Ectodermal cell (in vitro differentiated cells): ENCODE results near the gene TMCO2.

Experiments
- H3K27ac ChIP-seq: 2 replicates; pipeline ENCODE4 v1.7.0; 2013; ENCODE audit warnings: mild to moderate bottlenecking, low read depth, low read length; ENCODE audit not compliant: insufficient read depth, poor library complexity, severe bottlenecking
- H3K27me3 ChIP-seq: 2 replicates; pipeline ENCODE4 v1.7.0; 2013; ENCODE audit warnings: mild to moderate bottlenecking, low read length; ENCODE audit not compliant: insufficient read depth, control insufficient read depth, poor library complexity, severe bottlenecking
- H3K36me3 ChIP-seq: one replicate; pipeline ENCODE4 v1.7.0; 2013; ENCODE audit warnings: low read length; ENCODE audit not compliant: control insufficient read depth, insufficient read depth
- H3K4me1 ChIP-seq: one replicate; pipeline ENCODE4 v1.7.0; 2013; ENCODE audit warnings: low read length; ENCODE audit not compliant: control insufficient read depth, insufficient read depth
- H3K4me3 ChIP-seq: 2 replicates; pipeline ENCODE4 v1.7.0; 2013; ENCODE audit warnings: low read depth, low read length, control low read depth; ENCODE audit not compliant: insufficient read depth
- H3K9me3 ChIP-seq: 2 replicates; pipeline ENCODE4 v1.7.0; 2013; ENCODE audit warnings: mild to moderate bottlenecking, low read length, moderate library complexity; ENCODE audit not compliant: control insufficient read depth
- WGBS, 2 experiments: methylation state at CpG; one replicate each; pipeline ENCODE4 v1.1.7; 2013; ENCODE audit warnings: missing lambda C conversion rate in 2 of 2; 5-methylcytosine and 5-hydroxymethylcytosine counted together

TMCO2 gene

DNA sequence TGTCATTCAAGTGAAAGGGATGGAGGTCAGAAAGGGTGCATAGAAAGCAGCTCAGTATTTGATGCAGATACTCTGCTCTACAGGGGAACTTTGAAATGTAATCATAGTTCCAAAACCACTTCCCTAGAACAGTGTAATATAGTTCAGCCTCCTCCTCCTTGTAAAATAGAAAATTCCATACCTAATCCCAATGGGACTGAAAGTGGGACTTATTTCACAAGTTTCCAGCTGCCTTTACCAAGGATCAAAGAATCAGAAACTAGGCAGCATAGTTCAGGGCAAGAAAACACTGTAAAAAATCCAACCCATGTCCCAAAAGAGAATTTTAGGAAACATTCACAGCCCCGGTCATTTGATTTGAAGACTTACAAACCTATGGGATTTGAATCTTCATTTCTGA lies 8.1 kb upstream of the TMCO2 start:
- Histone ChIP-seq H3K4me1 (no peaks in the 10 kb centered on the region), H3K36me3 (peaks cover 23% of the 10 kb centered on the region), H3K27me3 (no peaks in the 10 kb centered on the region), H3K9me3 (no peaks in the 10 kb centered on the region), H3K4me3 (no peak overlapping the region), H3K27ac (no peak overlapping the region)
- 100% methylated on average over 1 of the region's 1 CpG for WGBS, 2 experiments

DNA sequence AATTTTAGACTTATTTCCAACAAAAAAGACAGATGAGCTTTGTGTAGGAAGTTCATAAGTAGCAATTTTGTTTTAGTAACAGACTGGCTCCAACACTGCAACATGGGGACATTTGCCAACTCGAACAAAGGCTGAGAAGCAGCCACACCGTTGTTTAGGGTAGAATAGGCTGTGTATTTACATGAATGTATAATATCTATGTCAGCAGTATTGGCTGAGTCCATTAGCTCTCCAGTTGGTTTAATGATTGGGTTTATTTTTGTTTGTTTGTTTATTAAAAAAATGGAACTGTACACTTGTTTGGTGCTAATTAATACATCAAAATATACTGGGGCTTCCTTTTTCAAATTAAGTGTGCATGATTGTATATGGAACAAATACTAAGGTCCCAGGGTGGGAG lies 7.3 kb upstream of the TMCO2 start:
- H3K27me3 ChIP-seq, result no peaks in the 10 kb centered on the region
- WGBS, 2 experiments, result 96 to 97% methylated on average over 2 of the region's 2 CpGs
- no peak overlapping the region for H3K4me3 ChIP-seq
- H3K4me1 ChIP-seq, result no peaks in the 10 kb centered on the region
- H3K36me3 ChIP-seq, result peaks cover 23% of the 10 kb centered on the region
- H3K9me3 ChIP-seq, result no peaks in the 10 kb centered on the region
- H3K27ac ChIP-seq, result no peak overlapping the region

DNA sequence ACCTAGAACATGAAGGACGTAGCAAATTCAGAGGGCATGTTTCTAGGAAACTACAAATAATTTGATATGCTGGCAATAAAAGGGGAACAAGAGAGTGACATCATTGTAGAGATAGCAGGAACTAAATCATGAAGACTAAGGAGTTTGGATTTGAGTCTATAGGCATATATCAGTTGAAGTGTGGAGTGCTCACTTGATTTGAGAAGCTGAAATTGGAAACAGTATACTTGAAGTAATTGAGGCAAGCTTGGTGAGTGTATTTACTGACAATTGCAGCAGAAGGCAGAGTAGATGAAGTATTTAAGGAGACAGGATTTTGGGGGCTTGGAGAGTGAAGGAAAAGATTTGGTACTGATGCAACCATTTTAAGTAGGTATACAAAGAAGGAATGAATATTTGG lies 6.4 kb upstream of the TMCO2 start:
- 96 to 98% methylated on average over 1 of the region's 1 CpG for WGBS, 2 experiments
- no peaks in the 10 kb centered on the region for H3K27me3 ChIP-seq
- no peaks in the 10 kb centered on the region for H3K9me3 ChIP-seq
- H3K4me3 ChIP-seq, result no peak overlapping the region
- no peak overlapping the region for H3K27ac ChIP-seq
- no peaks in the 10 kb centered on the region for H3K4me1 ChIP-seq
- H3K36me3 ChIP-seq, result peaks cover 18% of the 10 kb centered on the region

DNA sequence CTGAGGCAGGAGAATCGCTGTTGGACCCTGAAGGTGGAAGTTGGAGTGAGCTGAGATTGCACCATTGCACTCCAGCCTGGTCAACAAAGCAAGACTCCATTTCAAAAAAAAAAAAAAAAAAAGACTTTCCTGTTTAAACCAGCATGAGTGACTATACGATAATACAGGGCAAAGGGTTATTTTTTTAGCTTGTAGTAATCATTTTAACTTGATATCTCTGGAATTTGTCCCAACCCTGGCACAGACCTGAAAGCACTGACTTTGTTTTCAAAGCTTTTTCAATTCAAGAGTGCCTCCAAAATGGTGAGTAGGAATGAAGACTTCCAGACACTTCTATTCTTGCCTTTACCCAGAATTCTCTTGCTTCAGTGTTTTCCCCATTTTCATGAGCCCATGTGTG lies 4.4 kb upstream of the TMCO2 start:
- Histone ChIP-seq H3K9me3 (no peaks in the 10 kb centered on the region), H3K36me3 (peaks cover under 1% of the 10 kb centered on the region), H3K27me3 (no peaks in the 10 kb centered on the region), H3K4me3 (no peak overlapping the region), H3K27ac (no peak overlapping the region), H3K4me1 (no peaks in the 10 kb centered on the region)
- WGBS, 2 experiments, result 95 to 96% methylated on average over 2 of the region's 2 CpGs

DNA sequence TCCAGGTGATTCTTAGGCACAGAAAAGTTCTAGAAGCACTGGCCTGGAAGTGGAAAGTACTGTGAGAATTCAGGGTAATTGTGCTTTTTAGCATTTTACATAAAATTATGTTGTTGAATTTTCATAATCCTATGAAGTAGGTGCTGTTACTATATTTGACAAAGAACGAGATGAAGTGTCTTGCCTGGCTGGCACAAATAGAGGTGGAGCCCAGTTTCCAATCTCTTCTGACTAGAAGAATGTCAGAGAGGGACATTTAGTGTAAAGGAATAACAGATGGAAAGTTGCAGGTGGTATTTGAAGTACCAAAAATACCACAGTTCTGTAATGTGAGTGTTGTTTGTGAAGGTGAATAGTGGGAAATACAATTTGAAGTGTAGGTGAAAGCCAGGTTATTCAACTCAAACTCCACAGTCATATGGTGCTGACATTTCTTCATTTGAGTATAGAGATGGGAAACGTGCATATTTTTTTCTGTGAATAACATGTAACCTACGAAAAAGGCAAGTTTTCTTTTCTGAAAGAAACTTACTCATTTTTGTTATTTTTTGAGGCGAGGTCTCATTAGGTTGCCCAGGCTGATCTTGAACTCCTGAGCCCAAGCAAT lies 3.5 kb upstream of the TMCO2 start:
- no peaks in the 10 kb centered on the region for H3K4me1 ChIP-seq
- 86 to 89% methylated on average over 4 of the region's 4 CpGs for WGBS, 2 experiments
- H3K27ac ChIP-seq, result no peak overlapping the region
- H3K27me3 ChIP-seq, result no peaks in the 10 kb centered on the region
- H3K4me3 ChIP-seq, result no peak overlapping the region
- H3K9me3 ChIP-seq, result no peaks in the 10 kb centered on the region
- H3K36me3 ChIP-seq, result no peaks in the 10 kb centered on the region

DNA sequence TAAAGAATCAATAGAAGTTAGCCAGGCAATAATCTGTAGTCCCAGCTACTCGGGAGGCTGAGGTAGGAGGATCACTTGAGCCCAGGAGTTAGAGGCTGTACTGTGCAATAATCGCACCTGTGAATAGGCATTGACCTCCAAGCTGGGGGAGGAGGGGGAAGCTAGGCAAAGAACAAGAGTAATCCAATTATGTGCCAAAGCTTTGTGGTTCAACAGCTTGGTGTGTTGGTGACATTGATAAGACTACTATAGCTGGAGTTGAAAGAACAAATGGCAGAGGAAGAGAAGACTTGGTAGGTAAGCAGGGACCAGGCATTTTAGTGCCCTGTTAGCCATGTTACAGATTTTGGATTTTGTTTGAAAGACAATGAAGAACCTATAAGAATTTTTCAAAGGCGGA lies 2.1 kb upstream of the TMCO2 start:
- no peak overlapping the region for H3K4me3 ChIP-seq
- no peak overlapping the region for H3K27ac ChIP-seq
- no peaks in the 10 kb centered on the region for H3K9me3 ChIP-seq
- no peaks in the 10 kb centered on the region for H3K4me1 ChIP-seq
- WGBS, 2 experiments, result 91 to 92% methylated on average over 3 of the region's 3 CpGs
- H3K27me3 ChIP-seq, result no peaks in the 10 kb centered on the region
- H3K36me3 ChIP-seq, result no peaks in the 10 kb centered on the region

DNA sequence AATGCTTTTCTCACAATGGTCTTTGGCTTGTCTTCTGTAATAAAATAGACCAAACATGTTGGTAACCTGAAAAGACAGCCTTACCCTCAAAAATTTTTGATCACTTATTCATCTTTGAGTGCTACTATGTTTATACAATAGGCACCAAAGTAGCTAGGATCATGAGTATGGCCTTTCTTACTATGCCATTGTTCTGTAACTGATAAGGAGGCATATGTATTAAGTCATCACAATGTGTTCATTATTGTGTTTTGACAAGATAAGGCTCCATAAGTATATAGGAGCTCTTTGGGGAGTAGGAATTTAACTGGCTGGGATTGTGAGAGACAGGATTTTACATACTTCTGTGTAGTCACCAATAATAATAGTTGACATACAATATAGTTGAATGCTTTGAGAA lies 675 bp downstream of the TMCO2 start:
- Histone ChIP-seq H3K27me3 (no peaks in the 10 kb centered on the region), H3K36me3 (no peaks in the 10 kb centered on the region), H3K9me3 (no peaks in the 10 kb centered on the region), H3K4me1 (no peaks in the 10 kb centered on the region), H3K27ac (no peak overlapping the region), H3K4me3 (no peak overlapping the region)

DNA sequence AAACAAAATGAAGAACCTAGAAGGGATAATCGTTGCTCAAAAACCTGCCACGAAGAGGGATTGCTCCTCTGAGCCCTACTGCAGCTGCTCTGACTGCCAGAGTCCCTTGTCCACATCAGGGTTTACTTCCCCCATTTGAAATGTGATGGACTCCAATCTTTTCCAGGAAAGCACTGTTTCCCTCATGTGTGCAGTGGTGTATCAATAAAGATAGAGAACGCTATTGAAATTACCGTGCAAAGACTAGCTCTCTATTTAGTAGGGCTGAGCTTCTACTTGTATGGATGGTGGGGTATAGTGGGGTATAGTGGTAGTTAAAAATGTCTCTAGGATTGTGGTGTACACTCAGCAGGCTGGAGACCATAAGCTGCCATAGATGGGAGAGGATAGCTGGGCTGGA lies 3.7 kb downstream of the TMCO2 start:
- no peaks in the 10 kb centered on the region for H3K4me1 ChIP-seq
- no peaks in the 10 kb centered on the region for H3K27me3 ChIP-seq
- H3K9me3 ChIP-seq, result no peaks in the 10 kb centered on the region
- no peak overlapping the region for H3K27ac ChIP-seq
- no peak overlapping the region for H3K4me3 ChIP-seq
- 91 to 92% methylated on average over 4 of the region's 4 CpGs for WGBS, 2 experiments
- no peaks in the 10 kb centered on the region for H3K36me3 ChIP-seq

DNA sequence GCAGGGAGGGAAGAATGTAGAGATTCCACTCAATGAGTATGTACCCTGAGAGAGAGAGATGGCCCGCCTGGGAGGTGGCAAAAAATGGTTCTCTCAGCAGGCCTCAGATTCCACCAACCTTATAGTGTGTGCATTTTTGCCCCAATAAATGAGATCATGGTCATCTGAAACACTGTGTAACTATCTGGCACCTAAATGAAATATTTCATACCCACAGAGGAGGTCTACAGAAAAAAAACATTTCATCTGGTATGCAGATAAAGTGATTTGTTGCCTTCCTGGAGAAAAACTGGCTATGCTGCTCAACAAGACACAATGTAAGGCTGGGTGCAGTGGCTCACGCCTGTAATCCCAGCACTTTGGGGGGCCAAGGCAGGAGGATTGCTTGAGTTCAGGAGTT lies 4.9 kb downstream of the TMCO2 start:
- Histone ChIP-seq H3K27me3 (no peaks in the 10 kb centered on the region), H3K36me3 (no peaks in the 10 kb centered on the region), H3K27ac (no peak overlapping the region), H3K4me3 (no peak overlapping the region), H3K4me1 (peaks cover 4% of the 10 kb centered on the region), H3K9me3 (no peaks in the 10 kb centered on the region)
- WGBS, 2 experiments, result 78 to 86% methylated on average over 2 of the region's 2 CpGs

DNA sequence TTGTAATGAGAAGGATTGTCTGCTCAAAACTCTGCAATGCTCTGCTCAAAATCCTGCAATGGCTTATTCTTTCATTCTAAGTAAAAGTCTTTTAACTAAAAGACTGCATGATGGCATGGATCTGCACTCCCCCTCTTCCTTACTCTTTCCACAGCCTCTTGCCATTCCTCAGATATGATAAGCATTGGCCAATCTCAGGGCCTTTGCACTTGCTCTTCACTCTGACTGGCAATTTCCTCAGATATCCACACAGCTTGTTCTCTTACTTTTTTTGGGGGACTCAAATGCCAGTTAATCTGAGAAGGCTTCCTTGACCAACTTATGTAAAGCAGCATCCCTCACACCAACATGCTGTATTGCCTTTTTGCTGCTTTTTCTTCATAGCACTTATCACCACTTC lies 7.5 kb downstream of the TMCO2 start:
- Histone ChIP-seq H3K27ac (no peak overlapping the region), H3K9me3 (no peaks in the 10 kb centered on the region), H3K36me3 (peaks cover 3% of the 10 kb centered on the region), H3K4me3 (no peak overlapping the region), H3K4me1 (peaks cover 4% of the 10 kb centered on the region), H3K27me3 (no peaks in the 10 kb centered on the region)
